Medulla oblongata (tissue), 1 donor: ENCODE measurements around the gene FAM168A.
A peak's percentile ranks its signal among the peaks of the same experiment; 100 is the strongest.
"Not testable (repeated sequence)": the region's sequence is repeated elsewhere in the genome, so short reads cannot be mapped to it uniquely, and the experiment has no call there.

Experiments
- DNase-seq: peaks from one replicate; pipeline ENCODE4 v3.0.0-alpha.2; 2015; ENCODE audit errors: extremely low spot score

The FAM168A gene

DNA sequence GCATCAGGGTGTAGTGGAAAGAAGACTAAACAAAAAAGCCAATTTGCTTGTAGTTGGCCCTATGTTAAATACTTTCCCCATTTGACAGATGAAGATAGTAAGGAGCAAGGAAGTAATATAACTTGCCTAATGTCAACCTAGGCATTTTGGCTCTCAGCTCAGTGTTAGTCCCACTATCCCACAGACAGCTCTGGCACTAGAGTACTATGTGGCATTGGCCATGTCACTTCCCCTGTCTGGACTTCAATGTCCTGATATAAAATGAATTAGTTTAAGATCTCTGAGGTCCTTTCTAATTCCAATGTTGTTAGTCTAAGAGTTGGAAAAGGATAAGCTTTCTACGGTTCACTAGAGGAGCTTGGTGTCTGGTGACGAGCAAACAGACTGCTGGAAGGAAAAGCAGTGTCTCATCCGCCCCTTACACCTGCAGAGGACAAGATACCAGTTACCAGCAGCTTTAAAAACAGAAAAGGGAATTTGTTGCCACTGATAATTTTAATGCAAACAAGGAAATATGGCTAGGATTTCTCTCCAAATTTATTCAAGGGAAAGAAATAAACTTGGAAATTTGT, 129.2 kb downstream of the FAM168A start:
- DNase-seq, result no peak

DNA sequence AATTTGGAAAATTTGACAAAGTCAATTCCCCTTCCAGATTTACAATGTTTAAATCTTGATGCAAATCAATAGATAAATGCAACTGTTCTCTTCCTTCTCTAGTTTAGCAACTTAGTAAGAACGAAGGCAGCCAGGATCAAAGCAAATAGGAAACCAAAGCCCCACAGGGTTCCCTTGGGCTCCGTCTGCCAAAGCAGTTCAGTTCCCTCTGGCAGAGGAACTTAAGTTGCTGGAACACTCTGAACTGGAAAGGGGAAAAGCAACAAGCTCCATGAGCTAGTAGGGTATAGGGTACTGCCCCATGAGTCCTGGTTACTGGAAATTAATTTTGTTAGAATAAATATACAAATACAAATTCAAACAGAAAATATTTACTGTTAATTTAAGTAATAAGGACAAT, 130.4 kb downstream of the FAM168A start:
- peak; percentile 43 for DNase-seq

DNA sequence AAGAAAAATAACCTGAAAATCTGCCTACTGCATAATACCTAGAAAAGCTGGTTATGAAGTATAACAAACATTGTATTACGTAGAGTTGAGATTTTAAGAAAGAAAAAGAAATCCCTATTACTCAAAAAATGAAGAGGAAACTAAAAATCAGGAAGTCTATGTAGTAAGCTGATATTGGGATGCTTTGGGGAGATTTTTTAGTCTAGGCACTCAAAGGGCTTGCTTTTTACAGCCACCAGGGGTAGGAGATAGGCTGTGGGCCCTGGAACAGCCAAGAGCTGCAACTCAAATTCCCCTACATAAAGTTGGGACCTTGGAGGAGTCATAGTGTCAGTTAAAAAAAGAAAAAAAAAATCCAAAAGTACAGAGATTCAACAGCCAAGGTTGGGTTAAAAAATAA, 131.3 kb downstream of the FAM168A start:
- DNase-seq, result no peak

DNA sequence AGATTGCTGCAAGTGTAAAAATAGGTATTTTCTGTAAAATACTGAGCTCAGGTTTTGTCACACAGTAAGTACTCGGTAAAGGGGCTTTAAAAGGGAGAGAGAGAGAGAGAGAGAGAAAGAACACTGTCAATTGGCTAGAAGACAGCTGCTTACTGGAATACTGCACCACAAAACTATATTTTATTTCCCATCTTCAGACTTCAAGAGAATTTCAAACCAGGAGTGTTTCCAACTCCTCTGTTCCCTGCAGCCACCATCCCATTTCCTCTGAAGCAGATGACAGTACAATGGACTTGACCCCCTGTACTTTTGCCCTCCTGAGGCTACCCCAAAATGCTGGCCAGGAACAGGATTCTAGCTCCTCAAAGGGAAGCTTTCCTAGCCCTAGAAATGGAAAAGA, 132.0 kb downstream of the FAM168A start:
- no peak for DNase-seq

- no peak for DNase-seq
Observed at GRCh38 chr11:73465023-73465675, 132.8 kb downstream of the FAM168A start.

GRCh38 chr11:73464347-73464746, 133.6 kb downstream of the FAM168A start:
- DNase-seq, result no peak

DNA sequence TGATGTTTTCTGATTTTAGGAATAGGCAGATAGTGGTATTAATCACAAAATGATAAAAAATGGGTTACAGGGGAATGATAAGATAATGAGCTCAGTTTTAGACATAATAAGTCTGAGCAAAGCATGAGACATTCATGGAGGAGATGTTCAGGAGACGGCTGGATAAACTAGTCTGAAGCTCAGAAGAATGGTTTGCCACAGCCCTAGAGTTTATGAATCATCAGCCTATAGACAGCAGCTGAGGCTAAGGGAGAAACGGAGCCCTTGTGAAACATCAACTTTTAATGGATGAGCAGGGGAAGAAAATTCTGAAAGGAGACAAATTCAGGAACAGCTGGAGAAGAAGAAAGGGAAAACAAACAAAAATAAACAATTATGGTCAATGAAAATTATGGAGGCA, 134.6 kb downstream of the FAM168A start:
- no peak for DNase-seq

GRCh38 chr11:73461964-73462363, 135.9 kb downstream of the FAM168A start:
- peak; percentile 24 for DNase-seq

GRCh38 chr11:73461335-73461840, 136.5 kb downstream of the FAM168A start:
- no peak for DNase-seq

GRCh38 chr11:73458201-73458600, 139.7 kb downstream of the FAM168A start:
- no peak for DNase-seq

DNA sequence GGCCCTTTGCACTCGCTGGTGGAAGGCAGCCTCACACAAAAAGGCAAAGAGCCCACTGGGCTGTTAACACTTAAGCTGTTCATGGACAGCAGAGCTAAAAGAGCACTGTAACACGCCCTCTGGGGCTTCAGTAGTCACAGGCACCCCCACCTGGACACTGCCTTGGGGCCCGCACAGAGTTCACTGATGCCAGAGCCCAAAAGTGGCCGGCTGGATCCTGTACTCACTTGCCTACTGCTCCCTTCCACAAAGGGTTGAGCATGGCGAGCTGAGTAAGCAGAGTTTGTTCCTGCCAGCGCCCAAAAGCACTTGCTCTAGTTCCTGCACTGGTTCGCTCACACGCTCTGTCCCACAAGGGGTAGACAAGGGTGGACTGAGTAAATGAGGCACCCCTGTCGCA, 142.9 kb downstream of the FAM168A start:
- DNase-seq, result peak; percentile 73

DNA sequence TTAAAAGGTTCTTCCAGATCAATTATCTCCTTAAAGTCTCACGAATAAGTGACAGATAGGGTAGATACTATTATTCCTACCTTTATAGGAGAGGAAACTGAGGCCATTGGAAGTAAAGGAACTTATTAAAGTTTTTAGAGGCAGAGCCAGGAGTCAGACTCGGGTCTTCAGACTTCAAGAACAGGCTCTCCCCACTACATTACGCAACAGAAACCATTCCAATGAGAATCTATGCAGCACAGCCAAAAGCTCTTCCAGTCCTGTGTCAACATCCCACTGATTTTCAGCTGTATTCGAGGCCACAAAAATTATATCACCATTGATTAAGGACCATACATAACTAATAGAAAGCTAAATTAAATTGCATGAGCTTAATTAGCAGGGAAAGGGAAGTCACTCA, 144.3 kb downstream of the FAM168A start:
- DNase-seq, result no peak

- no peak for DNase-seq
Observed at GRCh38 chr11:73452726-73453125, 145.2 kb downstream of the FAM168A start.

DNA sequence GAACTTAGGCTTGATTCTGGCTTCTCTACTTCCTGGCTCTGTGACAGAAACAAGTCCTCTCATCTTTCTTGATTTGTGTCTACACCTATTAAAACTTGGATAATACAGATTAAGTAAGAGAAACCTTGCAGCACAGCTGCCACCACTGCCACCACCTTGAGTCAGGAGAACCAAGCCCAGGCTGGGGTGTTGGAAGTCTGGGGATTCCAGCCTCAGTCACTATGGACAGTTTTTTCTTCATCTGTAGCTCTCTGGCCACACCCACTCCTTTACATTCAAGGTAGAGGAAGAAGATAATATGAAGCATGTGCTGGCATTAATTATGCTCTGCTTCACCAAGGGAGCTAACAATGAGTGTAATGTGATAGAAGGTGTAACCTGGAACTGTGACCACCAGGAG, 146.0 kb downstream of the FAM168A start:
- DNase-seq, result no peak

DNA sequence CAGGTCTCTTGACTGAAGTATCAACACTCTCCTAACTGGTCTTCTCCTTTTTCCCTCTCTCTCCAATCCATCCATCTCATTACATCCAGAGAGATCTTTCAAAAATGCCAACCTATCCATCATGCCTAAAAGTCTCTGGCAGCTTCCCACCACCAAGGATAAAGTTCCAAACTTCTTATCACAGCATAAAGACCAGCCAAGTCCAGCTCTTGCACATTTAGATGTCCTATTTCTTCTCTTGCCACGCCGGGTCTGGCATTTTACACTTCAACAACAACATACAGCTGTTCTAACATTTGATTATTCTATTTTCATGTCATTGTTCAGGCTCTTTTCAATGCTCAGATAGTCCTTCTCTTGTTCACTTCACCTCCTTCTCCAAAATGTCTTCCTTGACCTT, 151.1 kb downstream of the FAM168A start:
- no peak for DNase-seq

DNA sequence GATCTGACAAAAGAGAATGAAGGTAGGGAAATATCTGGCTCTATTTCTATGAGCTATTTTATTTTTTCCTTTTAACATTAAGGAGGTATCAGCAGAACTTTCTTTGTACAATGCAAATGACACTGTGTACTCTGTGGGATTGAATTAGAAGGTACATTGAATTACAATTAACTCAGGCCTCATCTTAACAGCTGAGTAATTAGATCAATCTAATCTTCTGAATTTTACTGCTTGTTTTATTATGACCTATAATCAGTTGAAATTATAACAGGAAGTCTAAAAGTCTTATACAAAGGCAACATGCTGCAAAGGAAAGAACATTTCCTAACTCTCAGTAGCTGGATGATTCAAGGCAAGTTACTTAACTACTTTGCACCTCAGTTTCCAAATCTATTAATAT, 151.9 kb downstream of the FAM168A start:
- DNase-seq, result no peak

GRCh38 chr11:73439002-73439843, 158.7 kb downstream of the FAM168A start:
- no peak for DNase-seq

GRCh38 chr11:73436859-73437258, 161.1 kb downstream of the FAM168A start:
- DNase-seq, result not testable (repeated sequence)

DNA sequence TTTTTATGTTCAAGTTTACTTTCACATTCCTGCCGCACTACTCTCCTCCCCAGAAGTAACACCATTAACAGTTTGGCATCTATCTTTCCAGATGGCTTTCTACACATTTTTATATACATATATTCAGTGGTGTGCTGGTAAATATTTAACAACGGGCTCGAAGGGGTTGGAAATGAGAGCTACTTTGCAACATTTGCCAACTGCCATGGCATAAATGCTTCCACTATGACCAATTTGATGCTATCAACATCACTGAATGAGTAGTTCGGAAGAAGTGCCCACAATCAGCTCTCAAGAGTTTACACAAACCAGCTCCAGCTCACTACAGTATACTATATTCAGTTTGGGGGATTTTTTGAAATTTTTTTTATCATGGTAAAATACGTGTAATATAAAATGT, 166.5 kb downstream of the FAM168A start:
- no peak for DNase-seq

- DNase-seq, result no peak
Observed at GRCh38 chr11:73430326-73430725, 167.6 kb downstream of the FAM168A start.

DNA sequence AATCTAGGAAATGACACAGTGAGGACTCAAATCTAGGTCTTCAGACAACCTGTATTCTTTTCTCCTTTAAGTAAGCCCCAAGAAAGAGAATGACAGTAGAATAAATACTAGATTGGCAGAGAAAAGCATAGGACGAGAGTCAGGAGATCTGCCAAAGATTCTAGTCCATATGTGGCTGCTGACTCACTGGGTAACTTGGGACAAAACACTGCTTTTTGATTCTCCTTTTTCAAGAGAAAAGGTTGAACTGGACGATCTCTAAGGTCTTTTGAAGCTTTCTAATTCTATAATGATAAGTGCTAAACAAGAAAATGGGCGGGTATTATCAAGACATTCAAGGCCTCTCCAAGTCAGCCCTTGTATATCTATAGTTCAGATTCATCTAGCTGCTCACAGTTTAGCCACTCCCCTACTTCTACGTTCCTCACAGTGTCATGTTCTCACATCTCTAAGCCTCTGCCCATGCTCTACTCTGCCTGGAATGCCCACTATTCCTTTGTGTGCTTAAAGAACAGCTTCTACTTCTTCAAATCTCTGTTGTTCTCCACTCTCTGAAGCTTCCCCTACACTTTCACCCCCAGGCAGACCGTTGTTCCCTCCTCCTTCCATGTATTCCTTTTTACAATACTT, 168.7 kb downstream of the FAM168A start:
- no peak for DNase-seq

DNA sequence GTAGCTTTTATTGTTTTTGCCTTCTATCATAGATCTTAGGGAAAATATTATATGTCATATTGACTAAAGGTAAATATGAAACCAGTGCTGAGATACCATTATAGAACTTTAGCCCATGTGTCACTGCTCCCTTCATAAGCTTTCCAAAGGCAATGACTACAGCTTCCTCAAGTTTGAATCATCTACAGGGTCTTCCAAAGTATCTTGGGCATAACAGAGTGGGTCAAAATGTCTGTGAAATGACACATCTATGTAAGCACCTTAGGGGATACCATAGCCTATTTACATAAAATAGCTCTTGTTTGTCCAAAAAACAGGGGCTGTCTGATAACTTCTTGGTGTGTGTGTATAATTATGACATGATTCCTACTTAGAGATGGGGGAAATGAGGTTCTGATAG, 169.2 kb downstream of the FAM168A start:
- no peak for DNase-seq
